NCI-H1417 (cell line): ENCODE results near the gene RAB5B.
"Not testable (repeated sequence)": the region's sequence is repeated elsewhere in the genome, so short reads cannot be mapped to it uniquely, and the experiment has no call there.

ENCODE experiments used
- DNase-seq, 3 experiments: peaks; one replicate each; lab custom pipeline; 2025; lab: John Stamatoyannopoulos, UW

The RAB5B gene

GRCh38 chr12:55940065-55940732 is 33.7 kb upstream of the RAB5B start:
- peak; percentile 82 to 93 (median 84) for DNase-seq

GRCh38 chr12:55942055-55942454 is 31.8 kb upstream of the RAB5B start:
- no peak for DNase-seq

- DNase-seq, result no peak
Measured at GRCh38 chr12:55942577-55943136, 31.2 kb upstream of the RAB5B start.

- no peak for DNase-seq
Measured at GRCh38 chr12:55946553-55946952, 27.3 kb upstream of the RAB5B start.

GRCh38 chr12:55955344-55955743 is 18.5 kb upstream of the RAB5B start:
- no peak for DNase-seq

- peak in 1 of 3 experiments; percentile 10 for DNase-seq
Measured at GRCh38 chr12:55955800-55956508, 17.9 kb upstream of the RAB5B start.

GRCh38 chr12:55957106-55957859 is 16.6 kb upstream of the RAB5B start:
- DNase-seq, result no peak

GRCh38 chr12:55963760-55964159 is 10.1 kb upstream of the RAB5B start:
- DNase-seq, result no peak

GRCh38 chr12:55965240-55965639 is 8.6 kb upstream of the RAB5B start:
- DNase-seq, result no peak

- no peak for DNase-seq
Measured at GRCh38 chr12:55965941-55966407, 7.9 kb upstream of the RAB5B start, which contains the start of gene PMEL. TSS of gene PMEL (minus strand) at chr12:55966042. CDS start at chr12:55966011, 31 bp downstream.

- DNase-seq, result peak; percentile 89 to 91 (median 90)
Measured at GRCh38 chr12:55966408-55967281, 7.2 kb upstream of the RAB5B start, which contains the start of gene CDK2. TSS of gene CDK2 (plus strand) at chr12:55966830. CDS start at chr12:55967009, 179 bp downstream.

- no peak for DNase-seq
Measured at GRCh38 chr12:55969356-55969755, 4.5 kb upstream of the RAB5B start.

- no peak for DNase-seq
Measured at GRCh38 chr12:55970775-55971174, 3.1 kb upstream of the RAB5B start.

GRCh38 chr12:55972042-55972441 is 1.8 kb upstream of the RAB5B start:
- no peak for DNase-seq

GRCh38 chr12:55972456-55972855 is 1.4 kb upstream of the RAB5B start:
- no peak for DNase-seq

- no peak for DNase-seq
Measured at GRCh38 chr12:55972911-55973598, 823 bp upstream of the RAB5B start.

GRCh38 chr12:55974308-55974730 is 441 bp downstream of the RAB5B start:
- DNase-seq, result peak in 2 of 3 experiments; percentile 38 to 86

GRCh38 chr12:55978393-55978792 is 4.5 kb downstream of the RAB5B start:
- DNase-seq, result no peak

- DNase-seq, result no peak
Measured at GRCh38 chr12:55979069-55979468, 5.2 kb downstream of the RAB5B start.

GRCh38 chr12:55981882-55982281 is 8.0 kb downstream of the RAB5B start:
- DNase-seq, result not testable (repeated sequence)
